Activated T-cell treated with anti-CD3 and anti-CD28 coated beads for 1 hour (primary cell): ENCODE results near the gene OSBPL5.
"Not testable (repeated sequence)": the region's sequence is repeated elsewhere in the genome, so short reads cannot be mapped to it uniquely, and the experiment has no call there.

Experiments used
- DNase-seq: peaks from one replicate; pipeline ENCODE4 v3.0.0-alpha.2; 2020; ENCODE audit warnings: low read depth

OSBPL5 gene

DNA sequence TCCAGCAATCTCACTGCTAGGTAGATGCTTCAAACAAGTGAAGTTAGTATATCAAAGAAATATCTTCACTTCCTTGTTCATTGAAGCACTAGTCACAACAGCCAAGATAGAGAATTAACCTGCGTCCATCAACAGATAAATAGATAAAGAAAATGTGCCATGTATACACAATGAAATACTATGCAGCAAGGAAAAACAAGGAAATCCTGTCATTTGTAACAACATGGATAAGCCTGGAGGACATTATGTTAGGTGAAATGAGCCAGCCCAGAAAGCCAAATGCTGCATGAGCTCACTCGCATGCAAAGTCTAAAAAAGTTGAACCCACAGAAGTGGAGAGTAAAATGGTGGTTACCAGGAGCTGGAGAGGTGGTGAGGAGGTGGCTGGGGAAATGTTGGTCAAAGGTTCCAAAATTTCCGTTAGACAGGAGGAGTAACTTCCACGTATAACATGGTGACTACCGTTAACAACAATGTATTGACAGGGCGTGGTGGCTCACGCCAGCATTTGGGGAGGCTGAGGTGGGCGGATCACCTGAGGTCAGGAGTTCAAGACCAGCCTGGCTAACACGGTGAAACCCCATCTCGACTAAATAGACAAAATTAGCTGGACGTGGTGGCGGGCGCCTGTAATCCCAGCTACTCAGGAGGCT lies 84.3 kb downstream of the OSBPL5 start:
- DNase-seq = no peak

DNA sequence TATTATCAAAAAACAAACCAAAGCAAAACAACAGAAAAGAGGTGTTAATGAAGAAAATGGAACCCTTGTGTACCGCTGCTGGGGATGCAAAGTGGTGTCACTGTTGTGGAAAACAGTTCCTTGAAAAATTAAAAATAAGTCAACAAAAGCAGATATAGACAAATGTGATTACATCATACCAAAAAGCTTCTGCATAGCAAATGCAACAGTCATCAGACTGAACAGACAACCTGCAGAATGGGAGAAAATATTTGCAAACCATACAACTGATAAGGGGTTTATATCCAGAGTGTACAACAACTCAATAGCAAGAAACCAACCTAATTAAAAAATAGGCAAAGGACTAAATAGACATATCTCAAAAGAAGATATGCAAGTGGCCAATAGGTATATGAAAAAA lies 85.0 kb downstream of the OSBPL5 start:
- no peak for DNase-seq

DNA sequence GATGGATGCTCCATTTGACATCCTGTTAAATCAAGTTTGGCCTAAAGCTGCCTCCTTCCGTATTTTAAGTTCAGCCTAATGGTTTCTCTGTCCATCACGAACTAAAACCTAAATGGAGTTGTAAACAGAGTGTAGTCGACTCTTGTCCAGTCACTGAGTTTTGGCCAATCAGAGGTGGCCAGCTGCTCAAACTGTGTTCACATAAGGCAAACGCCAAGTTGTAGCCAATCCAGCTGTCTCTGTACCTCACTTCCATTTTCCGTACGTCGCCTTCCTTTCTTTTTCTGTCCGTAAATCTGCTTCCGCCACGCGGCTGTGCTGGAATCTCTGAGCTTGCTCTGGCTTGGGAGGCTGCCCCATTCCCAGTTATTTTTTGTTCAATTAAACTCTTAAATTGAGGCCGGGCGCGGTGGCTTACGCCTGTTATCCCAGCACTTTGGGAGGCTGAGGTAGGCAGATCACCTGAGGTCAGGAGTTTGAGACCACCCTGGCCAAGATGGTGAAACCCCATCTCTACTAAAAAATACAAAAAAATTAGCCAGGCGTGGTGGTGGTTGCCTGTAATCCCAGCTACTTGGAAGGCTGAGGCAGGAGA lies 87.2 kb downstream of the OSBPL5 start:
- no peak for DNase-seq

DNA sequence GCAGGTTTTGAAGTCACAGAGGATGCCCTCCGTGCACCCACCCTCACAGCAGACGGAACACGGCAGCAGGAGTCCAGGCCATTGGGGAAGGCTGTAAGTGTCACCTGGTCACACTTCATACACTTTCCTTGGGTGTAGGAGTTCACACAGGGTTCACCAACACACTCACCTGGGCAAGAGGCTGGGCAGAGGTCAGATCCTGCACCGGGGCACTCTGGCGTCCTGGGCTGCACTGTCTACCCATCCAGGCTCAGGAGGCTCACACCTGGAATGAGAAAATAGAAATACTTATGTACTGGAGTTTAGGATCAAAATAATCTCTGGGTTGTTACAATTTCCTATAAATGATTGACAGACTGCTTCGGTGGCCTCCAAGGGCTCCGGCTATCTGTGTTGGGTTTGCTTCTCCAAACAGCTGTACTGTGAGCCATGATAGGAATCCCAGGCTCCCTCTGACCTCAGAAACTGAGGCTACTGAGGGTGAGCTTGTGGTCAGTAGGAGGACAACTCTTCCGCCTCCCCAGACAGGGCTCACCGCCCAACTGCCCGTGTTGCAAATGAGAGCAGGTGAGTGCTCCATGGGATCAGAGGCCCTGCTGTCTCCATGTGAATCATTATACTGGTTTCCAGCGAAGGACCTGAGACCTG lies 87.8 kb downstream of the OSBPL5 start:
- DNase-seq = no peak

DNA sequence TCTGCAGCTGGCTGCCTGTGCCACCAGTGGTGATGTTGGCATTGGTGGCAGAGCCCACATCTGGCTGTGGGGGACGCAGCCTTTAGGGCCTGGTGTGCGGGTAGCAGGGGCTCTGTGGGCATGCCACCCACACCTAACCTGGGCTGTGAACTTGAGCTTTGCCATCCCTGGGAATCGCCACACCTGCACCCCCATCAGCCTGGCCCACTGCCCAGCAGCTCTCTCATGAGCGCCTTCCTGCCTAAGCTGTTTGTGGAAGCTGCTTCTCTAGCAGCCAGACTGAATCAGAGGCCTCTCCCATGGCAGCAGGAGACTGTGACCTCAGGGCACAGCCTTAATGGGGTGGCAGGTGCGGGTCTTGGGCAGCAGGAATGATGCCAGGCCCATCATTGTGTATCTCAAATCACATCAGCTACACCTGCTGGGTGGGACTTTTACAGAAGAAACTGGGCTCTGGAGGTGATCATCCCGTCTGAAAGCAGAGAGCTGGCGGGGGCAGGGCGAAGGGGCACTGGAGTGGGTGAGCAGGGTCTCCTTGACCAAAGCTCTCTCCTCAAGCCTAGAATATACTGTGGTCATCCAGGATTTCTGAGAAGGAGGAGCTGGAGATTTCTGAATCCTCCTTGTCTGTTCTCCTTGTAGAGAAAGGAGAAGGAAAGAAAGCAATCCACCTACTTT lies 90.1 kb downstream of the OSBPL5 start:
- no peak for DNase-seq

DNA sequence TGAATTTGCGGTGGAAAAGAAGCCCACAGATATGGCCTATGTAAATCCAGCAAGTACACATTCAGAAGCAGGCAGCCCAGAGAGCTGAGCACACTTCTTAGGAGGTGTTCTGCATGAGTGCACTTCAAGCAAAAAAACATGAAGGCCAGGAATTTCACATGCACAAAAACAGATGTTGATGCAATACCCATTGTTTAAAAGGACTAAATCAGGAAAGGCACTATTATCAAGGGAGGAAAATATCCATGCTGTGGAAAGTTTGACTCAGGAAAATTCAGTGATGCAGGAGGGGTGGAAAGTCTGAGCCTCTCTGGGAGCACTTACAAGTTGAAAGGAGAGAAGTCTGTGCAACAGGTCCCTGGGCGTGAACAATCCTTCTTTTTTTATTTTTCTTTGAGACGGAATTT lies 92.1 kb downstream of the OSBPL5 start:
- DNase-seq = no peak

DNA sequence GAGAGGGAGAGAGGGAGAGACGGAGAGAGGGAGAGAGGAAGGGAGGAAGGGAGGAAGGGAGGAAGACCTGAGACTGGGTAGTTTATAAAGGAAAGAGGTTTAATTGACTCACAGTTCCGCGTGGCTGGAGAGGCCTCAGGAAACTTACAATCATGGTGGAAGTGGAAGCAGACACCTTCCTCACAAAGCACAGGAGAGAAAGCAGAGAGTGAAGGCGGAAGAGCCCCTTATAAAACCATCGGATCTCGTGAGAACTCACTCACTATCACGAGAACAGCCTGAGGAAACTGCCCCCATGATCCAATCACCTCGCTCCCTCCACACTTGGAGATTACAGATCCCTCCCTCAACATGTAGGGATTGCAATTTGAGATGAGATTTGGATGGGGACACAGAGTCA lies 95.7 kb downstream of the OSBPL5 start:
- no peak for DNase-seq

DNA sequence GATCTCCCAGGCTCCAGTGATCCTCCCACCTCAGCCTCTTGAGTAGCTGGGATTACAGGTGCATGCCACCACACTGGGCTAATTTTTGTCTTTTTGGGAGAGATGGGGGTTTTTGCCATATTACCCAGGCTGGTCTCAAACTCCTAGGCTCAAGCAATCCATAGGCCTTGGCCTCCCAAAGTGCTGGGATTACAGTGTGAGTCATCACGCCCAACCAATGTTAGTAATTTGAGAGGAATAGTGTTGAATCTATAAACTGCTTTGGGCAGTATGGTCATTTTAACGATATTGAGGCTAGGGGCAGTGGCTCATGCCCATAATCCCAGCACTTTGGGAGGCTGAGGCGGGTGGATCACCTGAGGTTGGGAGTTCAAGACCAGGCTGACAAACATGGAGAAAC lies 98.8 kb downstream of the OSBPL5 start:
- not testable (repeated sequence) for DNase-seq

DNA sequence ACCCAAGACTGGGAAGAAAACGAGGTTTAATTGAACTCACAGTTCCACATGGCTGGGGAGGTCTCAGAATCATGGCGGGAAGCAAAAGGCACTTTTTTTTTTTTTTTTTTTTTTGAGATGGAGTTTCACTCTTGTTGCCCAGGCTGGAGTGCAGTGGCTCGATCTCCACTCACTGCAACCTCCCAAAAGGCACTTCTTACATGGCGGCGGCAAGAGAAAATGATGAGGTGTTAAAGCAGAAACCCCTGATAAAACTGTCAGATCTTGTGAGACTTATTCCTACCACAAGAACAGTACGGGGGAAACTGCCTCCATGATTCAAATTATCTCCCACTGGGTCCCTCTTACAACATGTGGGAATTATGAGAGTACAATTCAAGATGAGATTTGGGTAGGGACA lies 100.4 kb downstream of the OSBPL5 start:
- DNase-seq = not testable (repeated sequence)

DNA sequence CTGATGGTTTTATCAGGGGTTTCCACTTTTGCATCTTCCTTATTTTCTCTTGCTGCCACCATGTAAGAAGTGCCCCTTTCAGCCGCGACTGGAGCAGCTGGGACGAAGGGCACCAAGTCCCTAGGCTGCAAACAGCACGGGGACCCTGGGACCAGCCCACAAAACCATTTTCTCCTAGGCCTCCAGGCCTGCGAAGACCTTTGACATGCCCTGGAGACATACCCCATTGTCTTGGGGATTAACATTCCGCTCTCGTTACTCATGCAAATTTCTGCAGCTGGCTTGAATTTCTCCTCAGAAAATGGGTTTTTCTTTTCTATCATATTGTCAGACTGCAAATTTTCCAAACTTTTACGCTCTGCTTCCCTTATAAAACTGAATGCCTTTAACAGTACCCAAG lies 101.2 kb downstream of the OSBPL5 start:
- DNase-seq = not testable (repeated sequence)

DNA sequence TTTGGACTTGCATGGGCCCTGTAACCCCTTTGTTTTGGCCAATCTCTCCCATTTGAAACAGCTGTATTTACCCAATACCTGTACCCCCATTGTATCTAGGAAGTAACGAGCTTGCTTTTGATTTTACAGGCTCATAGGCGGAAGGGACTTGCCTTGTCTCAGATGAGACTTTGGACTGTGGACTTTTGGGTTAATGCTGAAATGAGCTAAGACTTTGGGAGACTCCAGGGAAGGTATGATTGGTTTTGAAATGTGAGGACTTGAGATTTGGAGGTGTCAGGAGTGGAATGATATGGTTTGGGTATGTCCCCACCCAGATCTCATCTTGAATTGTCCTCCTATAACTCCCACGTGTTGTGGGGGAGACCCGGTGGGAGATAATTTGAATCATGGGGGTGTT lies 101.7 kb downstream of the OSBPL5 start:
- DNase-seq = not testable (repeated sequence)

DNA sequence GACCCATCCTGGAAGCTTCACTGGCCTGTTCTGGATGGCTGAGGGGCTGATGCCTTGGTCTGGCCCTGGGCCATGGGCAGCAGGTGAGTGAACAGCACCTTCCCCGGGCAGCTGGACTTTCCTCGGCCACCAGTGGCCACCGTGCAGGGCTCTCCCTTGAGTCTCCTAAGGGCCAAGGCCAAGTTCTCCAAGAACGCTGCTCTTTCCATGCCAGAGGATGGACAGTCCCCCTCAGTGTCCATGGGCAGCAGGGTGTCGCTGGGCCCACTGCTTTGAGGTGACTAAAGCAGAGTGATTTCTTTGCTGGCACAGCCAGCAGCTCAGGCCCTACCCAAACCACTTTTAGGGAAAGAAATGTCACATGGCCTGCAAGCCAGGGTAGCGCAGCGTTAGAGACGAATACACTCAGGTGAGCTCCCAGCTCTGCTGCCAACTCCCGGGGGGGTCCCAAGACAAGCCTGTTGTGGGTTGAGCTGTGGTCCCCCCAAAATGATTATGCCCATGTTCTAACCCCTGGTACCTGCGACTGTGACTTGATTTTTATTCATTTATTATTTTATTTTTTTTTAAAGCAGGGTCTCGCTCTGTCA lies 104.6 kb downstream of the OSBPL5 start:
- DNase-seq = no peak

DNA sequence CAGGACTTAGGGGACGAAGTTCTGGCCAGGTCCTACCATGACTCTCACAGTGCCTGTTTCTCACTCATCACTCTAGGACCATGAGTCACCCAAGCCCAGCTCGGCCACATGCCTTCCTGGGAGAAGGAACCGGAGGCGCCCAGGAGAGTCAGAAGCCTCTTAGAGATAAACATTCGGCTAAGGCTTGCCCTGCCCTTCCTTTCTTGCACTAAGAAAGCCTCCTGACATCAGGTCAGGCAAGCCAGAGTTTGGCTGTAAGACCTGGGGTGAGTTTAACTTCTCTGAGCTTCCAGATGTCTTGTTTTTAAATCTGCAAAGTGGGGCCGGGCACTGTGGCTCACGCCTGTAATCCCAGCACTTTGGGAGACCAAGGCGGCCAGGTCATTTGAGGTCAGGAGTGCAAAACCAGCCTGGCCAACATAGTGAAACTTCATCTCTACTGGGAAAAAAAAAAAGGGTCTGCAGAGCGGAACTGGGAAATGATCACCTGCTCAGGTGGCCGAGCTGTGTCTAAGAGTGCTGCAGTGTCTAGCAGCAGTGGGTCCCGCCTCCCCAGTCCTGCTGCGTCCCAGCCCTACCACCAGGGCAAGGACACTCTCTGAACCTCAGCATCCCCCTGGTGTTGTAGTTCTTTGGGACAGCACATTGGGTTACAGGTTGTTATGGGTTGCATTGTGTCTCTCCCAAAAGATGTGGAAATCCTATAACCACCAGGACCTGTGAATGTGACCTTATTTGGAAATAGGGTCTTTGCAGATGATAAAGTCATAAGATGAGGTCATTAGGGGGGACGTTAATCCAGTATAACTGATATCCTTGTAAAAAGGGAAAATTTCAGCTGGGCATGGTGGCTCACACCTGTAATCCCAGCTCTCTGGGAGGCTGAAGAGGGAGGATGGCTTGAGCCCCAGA lies 106.1 kb downstream of the OSBPL5 start:
- no peak for DNase-seq

DNA sequence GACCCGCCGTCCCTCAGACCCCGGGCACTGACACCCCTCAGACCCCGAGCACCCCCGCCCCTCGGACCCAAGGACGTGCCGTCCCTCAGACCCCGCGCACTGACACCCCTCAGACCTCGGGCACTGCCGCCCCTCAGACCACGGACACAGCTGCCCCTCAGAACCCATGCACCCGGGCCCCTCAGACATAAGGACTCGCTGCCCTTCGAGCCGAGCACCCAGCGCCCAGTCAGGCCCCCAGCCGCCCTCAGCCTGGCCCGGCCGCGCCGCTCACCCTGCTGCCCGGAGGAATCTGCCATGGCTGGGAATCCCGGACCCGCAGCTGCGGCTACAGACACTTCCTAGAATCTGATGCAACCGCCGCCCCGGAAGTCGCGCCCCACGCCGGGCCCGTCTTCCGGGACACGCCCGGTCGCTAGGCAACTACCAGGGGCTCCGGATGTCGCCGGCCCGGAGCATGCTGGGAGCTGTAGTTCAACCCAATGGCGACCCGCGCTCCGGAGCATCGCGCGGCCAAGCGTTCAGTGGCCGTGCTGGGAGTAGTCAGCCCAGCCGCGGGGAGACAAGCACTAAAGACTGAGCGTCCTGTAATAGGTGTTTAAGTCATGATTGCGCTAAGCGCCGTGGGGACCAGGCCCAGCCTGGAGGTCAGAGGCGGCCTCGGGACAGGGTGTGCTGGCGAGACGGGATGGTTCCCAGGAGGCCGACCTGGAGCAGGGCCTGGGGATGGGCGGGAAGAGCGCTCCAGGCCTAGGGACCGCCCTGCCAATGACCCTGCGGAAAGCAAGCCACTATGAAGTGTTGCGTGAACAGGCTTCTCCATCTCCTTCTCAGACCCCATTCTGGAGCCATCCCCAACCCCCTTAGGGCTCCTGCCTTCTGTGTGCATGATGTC lies 107.8 kb downstream of the OSBPL5 start, which contains the start of gene CARS1:
Gene CARS1 (minus strand): TSS at position 355 of the 895 bp plus-strand sequence. CDS start 56 bp downstream, at position 299.
- peak; percentile 88 for DNase-seq

DNA sequence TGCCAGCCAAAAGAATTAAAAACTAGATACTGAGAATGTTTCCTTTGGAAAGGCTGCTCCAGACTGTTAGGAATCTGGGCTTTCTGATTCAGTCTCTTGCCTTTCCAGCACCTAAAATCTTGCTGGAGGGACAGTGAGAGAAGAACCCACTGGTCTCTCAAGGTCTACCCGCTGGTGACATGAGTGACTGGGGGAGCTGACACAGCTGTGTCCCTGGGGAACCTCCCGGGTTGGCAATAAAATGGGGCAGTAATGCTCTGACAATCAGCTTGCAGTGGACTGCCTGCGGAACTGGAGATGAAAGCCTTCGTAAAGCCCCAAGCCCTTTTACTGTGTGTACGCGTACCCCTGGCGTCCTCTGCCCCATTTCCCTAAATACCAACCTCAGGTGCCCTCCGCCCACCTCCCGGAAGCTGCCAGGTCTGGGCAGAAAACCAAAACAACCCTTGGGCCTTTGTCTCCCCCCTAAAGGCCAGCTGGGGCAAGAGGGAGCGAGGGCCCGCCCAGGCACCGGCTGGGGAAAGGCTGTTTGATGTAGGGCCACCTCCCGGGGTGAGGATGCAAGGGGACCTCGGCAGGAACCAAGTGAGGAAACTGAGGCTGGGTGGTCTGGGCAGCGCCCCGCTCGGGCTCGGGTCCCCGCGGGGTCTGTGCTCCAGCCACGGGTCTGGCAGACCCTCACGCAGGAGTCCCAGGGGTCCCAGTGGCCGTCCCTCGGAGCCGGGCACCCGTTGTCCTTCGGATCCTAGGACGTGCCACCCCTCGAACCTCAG lies 108.6 kb downstream of the OSBPL5 start:
- DNase-seq = no peak

DNA sequence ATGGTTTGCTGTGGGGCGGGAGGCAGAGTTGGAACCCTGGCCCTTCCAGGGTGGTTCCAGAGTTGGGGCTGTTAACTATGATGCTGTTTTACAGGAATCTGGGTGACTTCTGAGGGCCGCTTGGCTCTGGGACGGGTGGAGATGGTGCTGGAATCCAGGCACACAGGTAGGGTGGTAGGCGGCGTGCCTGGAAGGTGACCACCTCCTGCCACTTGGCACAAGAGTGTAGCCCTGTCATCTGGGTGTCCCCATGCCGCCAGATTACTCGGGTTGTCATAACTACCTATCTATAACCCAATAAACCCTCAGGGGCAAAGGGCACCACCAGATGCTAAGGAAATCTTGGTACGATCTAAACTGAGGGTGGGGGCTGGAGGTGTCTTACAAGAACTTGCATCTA lies 109.2 kb downstream of the OSBPL5 start:
- no peak for DNase-seq

DNA sequence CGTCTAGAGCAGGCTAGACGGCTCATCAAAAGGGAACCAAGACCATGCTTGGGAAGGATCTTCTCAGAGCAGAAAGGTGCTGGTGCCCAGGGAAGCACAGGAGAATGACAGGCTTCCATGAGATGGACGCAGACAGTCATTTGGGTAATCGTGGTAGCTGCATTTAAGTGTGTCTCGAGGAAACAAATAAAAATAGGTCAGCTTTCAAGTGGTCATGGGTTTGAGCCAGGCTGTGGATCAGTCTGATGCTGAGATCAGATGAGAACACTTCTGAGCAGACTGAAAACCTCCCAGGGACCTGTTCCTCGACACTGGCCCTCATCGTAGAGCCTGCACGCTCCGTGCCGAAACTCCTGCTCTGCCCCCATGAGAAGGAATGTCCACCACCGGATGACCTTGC lies 112.5 kb downstream of the OSBPL5 start:
- DNase-seq = no peak

DNA sequence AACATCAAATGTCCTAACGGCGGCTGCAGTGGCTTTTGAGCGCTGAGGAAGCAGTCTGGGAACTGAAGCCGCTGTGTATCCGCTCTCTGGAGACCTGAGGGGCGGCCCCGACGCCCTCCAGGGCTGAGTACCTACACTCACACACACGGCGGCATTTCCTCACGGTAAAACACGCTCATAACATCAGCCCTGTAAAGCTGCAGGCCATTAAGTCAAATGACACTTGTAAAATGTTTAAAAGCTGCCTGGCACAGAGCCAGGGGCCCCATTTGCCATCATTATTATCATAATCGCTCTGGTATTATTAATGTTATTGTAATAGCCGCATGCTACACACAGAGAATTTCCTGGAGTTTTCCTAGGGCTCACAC lies 113.0 kb downstream of the OSBPL5 start:
- no peak for DNase-seq

DNA sequence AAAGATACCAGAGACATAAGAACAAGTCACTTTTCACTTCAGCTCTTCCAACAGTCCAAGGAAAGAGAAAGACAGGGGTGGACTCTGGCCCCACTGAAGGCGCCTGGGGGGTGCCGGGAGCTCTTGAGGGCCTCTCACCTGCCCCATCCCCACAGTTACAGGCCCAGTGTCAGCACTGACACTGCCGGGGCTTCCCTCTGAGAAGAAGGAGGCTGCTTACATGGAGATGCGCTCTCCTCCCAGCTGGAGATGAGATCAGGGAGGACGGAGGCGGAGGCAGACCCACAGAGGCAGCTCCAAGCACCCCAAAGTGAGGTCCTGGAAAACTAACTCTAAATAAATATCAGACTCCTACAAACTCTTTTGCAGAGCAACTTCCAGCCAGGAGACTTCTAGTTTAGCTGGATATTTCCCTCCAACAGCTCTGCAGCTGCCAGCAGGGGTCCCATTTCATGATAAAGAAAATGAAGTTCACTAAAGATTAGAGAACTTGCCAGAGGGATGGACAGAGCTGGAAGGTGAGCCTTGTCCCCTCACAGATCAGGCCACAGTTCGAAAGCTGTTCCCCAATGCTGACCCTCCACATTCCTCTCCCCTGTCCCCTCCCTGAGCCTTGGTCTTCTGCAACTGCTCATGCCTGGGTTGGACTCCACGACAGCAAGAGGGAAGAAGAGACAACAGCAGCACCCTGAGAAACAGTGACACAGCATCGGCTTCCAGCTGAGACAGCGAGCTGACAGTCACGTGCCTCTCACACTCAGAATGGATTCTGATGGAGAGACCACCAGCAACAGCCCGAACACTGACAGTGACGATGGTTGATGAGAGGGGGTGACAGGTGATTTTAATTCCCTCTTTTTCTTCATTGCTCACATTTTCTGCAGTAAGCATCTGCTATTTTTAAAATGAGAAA lies 113.7 kb downstream of the OSBPL5 start:
- no peak for DNase-seq
